GM11168 (cell line): ENCODE data around the gene NINL.
"Not testable (repeated sequence)": the region's sequence is repeated elsewhere in the genome, so short reads cannot be mapped to it uniquely, and the experiment has no call there.

Experiments
- in situ Hi-C: fragments of 300-500 bp; cut with MboI; formaldehyde crosslinking; loops from one replicate; pipeline ENCODE4 v1.12.0; 2022; ENCODE audit warnings: low sequenced_read_pairs; ENCODE audit not compliant: unreplicated experiment

Gene NINL

GRCh38 chr20:25600632-25601031 lies 15.3 kb upstream of the NINL start:
- in situ Hi-C loops, result no loop called here

DNA sequence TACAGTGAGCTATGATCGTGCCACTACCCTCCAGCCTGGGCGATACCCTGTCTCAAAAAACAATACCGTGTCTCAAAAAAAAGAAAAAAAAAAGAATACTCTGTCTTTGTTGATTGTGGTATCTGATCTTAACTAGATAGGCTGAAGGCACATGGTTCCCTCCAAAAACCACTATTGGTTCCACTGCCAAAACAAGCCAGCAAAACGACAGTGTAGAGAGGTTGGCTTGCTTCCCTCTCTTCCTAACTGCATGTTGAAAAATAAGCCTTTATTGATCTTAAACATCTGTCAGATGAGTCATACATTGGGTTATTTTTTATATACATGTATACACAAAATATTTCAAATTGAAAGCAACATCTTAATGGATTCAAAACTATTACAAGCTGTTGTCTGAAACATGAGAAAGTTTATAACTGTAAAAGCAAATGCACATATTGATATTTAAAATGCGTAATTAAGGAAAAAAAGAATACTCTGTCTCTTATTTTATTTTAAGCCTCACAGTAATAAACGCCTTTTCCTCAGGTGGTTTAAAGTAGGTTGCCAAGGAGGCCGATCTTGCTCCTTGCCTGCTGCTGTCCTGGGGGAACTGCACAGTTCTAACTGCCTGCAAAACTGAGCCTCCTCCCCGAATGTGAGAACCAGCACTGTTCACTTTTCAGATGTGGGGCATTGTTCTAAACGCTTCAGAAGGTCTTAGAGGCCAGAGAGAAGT lies 7.0 kb upstream of the NINL start:
- in situ Hi-C loops, result no loop called here

DNA sequence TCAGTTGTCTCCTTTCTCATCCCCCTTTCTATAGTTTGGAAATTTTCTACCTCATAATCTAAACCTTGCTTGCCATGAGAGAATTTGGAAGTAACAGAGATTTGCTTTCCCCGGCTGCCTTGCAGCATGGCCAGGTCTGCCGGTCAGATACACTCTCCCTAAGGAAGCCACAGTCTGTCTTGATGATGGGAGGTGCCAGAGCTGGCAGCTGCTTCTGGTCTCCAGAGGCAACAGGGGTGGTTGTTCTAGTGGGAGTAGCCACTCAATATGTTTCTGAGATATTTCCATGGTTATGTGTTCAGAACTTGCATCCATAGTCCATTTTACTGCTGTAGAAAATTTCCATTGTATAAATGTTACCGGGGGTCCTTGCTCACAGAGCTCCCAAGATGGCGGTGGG lies 5.4 kb upstream of the NINL start:
- in situ Hi-C loops, result not testable (repeated sequence)

GRCh38 chr20:25588491-25588890 lies 3.2 kb upstream of the NINL start:
- in situ Hi-C loops, result no loop called here

DNA sequence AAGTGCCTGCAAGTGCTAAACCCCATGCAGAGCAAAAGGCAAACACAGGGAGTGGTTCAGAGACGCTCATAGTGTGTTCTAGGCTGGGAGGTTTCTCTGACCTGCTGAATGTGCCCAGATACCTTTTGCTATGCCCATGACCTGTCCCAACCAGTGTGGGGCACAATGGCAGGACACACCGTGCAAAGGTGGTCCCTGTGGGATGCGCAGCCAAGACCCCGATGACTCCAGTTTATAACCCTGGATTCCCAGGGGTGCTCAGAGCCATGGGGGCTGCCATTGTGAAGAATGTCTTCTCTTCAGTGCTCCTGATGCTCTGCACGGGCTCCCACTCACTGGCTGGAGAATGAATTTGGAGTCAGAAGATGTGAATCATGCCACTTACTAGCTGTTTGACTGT lies 2.2 kb upstream of the NINL start:
- in situ Hi-C loops, result no loop called here

- in situ Hi-C loops, result no loop called here
Measured at GRCh38 chr20:25586877-25587276, 1.5 kb upstream of the NINL start.

GRCh38 chr20:25583607-25584006 lies 1.7 kb downstream of the NINL start:
- in situ Hi-C loops, result not testable (repeated sequence)

DNA sequence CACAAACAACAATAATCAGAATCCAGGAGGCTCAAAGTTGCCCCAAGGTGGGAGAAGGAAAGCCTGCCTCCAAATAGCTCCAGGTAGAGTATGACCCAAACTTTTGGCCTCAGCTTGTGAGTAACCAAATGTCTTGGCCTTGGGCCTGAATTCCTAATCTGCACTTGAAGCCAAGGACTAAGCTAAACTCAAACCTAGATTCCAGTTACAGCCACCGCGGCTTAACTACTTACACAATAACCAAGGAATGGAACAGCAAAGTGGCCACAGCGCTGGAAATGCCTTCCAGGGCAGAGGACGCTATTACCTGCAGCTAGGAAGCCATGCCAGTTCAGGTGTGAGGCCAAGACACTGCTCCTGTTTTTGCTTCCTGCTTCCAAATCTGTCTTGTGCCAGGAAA lies 4.6 kb downstream of the NINL start:
- in situ Hi-C loops, result no loop called here

DNA sequence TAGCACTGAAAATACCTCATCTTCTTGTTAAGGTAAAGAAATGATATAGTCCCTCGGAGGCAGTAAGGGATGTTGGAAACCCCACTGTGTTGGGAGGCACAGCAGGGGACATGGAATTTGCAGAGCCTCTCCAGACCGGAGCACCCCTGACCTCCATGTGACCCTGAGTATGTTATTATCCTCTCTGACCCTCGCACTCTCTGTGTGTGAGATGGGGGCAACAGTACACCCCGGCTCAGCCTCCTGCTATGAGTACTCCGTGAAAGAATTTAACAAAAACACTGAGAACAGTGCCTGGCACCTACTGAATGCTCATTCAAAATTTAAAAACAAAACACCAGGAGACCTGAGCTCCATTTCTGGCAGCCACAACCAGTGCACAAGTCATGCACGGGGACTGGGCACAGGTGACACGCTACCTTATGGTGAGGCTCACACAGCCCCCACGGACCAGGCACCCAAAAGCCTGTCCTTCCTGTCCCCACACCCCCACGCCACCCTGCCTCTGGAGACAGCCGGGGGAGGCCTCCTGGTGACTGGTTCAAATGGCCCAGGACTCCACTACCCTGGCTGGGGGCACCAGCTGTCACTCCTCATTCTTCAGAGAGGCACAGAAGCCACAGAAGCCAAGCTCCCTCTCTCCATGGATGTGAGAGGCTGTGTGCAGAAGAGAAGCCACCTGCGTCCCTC lies 6.1 kb downstream of the NINL start:
- in situ Hi-C loops, result no loop called here

GRCh38 chr20:25576783-25577530 lies 8.4 kb downstream of the NINL start:
- in situ Hi-C loops, result no loop called here

DNA sequence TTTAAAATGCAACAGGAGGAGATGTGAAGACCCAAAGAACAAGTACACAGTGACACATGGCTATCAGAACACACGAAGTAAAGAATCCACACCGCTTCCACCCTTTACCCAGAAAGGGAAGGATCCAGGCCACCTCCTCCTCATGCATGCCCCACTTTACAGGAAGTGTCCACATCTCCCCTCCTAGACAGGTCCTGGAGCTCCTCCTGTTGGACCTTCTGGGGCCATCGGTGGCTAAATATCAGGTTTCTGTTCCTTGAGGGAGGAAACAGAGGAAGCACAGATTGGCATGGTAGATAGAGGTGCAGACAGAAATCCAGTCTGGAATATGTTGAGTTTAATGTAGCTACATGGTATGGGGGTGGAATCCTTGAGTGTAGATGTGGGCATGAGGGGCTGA lies 10.9 kb downstream of the NINL start:
- in situ Hi-C loops, result no loop called here

DNA sequence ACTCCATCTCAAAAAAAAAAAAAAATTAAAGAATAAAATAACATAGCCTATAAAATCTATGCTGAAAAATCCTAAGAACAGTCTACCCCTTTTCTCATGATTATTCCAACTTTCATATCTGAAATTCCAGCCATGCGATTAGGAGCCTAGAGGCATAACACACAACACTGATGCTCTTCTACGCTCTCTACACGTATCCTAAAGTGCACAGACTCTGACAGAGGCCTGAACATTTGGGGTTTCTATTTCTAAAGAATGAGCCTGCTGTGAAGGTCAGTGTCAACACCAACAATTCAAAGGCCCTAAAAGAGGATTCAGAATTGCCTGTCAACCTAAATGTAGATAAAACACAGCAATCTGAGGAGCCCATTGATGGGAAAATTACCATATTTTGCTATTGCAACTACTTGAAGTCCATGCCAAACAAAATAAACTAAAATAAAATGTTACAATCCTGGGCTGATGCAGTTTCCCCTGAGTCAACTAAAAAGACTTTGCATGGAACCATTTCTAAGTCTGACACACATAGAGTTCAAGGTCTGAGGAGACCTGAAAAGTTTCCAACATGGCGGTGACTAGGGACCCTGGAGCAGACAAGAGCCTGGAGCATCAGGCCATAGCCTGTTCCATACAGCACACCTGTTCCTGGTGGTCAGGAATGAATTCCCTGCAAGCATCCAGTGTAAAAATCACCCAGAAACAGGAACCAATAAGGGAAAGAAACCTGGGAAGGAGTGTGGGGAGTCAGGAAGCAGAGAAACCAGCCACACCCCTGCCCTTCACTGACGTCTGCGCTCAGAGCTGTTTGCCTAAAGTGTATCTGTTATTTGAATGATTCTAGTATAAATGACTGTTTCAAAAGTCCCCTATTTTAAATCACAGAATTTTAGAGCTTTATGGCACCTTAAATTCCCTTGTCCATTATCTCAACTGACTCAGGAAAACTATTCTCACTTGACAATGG lies 11.8 kb downstream of the NINL start:
- in situ Hi-C loops, result no loop called here

- in situ Hi-C loops, result no loop called here
Measured at GRCh38 chr20:25571817-25572216, 13.5 kb downstream of the NINL start.

DNA sequence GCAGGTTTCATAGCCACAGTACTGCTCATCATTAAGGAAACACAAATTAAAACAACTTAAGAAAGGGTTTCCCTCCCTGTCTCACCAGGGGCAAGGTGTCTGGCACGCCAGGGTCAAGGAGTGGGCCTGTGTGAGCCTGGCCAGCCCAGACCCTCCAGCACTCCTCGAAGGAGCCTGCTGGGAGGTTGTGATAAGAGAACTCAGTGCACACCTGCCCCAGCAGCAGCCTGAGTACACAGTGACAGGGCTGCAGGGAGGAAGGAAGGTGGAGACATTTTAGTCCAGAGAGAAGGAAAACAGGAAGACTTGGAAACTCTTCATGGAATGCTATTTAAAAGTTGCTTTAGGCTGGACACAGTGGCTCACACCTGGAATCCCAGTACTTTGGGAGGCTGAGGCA lies 14.1 kb downstream of the NINL start:
- in situ Hi-C loops, result no loop called here

GRCh38 chr20:25570148-25570530 lies 15.2 kb downstream of the NINL start:
- in situ Hi-C loops, result no loop called here

DNA sequence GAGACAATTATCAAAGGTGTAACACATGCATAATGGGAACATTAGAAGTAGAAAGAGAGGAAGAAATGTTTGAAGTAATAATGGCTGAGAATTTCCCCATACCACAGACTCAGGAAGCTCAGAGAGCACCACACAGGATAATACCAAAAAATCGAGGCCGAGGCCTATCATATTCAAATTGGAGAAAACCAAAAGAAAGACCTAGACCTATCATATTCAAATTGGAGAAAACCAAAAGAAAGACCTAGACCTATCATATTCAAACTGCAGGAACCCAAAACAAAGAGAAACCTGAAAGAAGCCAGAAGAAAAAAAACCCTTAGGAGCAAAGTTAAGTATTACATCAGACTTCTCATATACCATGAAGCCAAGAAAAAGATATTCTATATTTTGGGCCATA lies 18.0 kb downstream of the NINL start:
- in situ Hi-C loops, result no loop called here

GRCh38 chr20:25566821-25567220 lies 18.5 kb downstream of the NINL start:
- in situ Hi-C loops, result no loop called here

GRCh38 chr20:25565578-25566157 lies 19.7 kb downstream of the NINL start:
- in situ Hi-C loops, result no loop called here

DNA sequence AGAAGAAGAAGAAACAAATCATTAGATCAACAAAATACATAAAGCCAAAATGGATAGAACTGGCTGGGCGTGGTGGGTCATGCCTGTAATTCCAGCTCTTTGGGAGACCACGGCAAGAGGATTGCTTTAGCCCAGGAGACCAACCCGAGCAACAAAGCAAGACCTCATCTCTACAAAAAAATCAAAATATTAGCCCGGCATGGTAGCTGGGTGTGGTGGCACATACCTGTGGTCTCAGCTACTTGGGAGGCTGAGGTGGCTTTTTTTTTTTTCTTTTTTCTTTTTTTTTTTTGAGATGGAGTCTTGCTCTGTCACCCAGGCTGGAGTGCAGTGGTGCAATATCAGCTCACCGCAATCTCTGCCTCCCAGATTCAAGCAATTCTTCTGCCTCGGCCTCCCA lies 21.5 kb downstream of the NINL start:
- in situ Hi-C loops, result no loop called here

DNA sequence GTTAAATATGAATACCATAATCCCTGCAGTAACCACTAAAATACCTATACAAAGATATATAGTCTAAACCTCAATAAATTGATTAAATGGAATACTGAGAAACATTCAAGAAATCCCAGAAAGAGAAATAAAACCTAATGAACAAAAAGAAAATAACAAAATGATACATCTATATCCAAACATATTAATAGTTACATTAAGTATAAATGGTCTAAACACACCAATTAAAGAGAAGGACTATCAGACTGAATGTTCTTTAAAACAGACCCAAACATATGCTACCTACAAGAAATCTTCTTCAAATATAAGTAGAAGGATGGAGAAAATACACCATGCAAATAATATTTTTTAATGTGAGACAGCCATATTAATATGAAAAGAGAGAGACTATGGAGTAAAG lies 22.0 kb downstream of the NINL start:
- in situ Hi-C loops, result no loop called here
